Astrocyte of the cerebellum (primary cell): ENCODE data around the gene DERA.

Experiments
- DNase-seq: peaks from one replicate; pipeline ENCODE4 v3.0.0-alpha.2; 2011; ENCODE audit warnings: low read depth
- H3K4me3 ChIP-seq: 2 replicates; pipeline ENCODE4 v1.5.1; 2011; ENCODE audit warnings: mild to moderate bottlenecking, low read depth, low read length, moderate library complexity
- CTCF ChIP-seq: IDR thresholded peaks from 2 replicates; pipeline ENCODE4 v1.5.1; 2012; ENCODE audit warnings: low read length, low read depth, moderate library complexity, mild to moderate bottlenecking; ENCODE audit errors: missing control alignments
- in situ Hi-C: cut with HindIII; loops from 2 replicates; pipeline ENCODE4 v1.10.0; 2017; ENCODE audit warnings: low sequenced_read_pairs

DERA gene

DNA sequence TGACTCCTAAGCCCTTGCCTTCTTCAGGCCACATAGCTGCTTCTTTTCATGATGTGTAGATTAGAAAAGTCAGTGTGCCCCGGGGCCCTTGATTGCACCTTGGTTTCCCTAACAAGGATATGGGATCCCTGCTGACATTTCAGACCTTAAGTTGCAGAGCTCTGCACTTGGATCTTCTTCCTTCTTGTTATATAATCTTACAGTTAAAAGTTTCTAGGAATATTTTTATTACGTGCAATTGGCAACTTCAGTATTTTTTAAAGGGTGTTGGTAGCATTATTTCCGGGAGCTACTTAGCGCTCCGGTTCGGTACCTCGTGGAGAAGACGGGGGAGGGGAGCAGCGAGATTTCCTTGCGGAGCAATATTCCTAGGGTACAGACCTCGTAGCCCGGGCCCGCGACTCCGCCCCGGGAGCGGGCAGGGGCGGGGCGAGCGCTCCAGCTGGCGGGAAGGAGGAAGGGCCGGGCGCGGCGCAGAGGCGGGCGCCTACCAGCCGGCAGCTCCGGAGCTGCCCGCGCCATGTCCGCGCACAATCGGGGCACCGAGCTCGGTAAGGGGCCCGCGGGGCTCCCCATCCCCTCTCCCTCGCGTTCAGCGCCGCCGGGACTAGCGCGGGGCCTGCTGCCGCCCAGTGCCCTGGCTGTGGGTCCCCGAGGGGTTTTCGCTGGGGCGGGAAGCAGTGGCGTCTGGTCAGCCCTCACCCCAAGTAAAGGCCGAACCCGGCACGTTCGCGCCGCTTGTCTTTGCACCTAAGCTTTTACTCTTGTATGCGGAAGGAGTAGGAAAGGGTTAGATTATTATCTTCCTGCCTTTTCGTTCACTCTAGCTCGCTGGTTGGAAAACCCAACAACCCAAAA, at the start of gene DERA:
Gene DERA, plus strand, starts transcription at position 469 of the 858 bp plus-strand sequence. Its CDS starts 52 bp downstream, at position 521.
- in situ Hi-C loops: no loop called here
- TF ChIP-seq CTCF: no peak

DNA sequence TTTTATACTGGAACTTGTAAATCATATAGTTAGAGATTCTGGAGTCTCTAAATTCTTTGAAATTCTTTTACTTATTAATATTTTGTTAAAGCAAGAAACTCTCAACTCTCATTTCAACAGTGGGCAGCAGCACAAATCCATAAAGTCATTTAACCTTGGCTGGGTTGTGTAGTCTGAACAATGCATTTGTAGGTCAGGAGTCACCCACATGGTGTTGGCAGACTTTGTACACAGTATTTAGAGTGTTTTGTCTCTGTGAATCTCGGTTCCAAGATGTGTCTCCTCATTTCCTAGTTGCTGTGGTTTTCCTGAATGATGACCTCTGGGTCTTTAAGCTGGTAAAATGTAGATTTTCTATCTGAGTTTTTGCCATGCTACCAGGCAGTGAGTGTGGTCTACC, 49.7 kb upstream of the DERA start:
- no peak for TF ChIP-seq CTCF
- H3K4me3 ChIP-seq: no peak overlapping the region
- in situ Hi-C loops: no loop called here
- DNase-seq: no peak

More for the DNA sequence above, at the start of gene DERA:
- peak within 1 kb of the TSS; percentile 67 for H3K4me3 ChIP-seq
- peak; percentile 24 for DNase-seq

GRCh38 chr12:15862840-15863239, 48.3 kb upstream of the DERA start:
- no peak for TF ChIP-seq CTCF
- in situ Hi-C loops: no loop called here
- DNase-seq: no peak

GRCh38 chr12:15863372-15863771, 47.8 kb upstream of the DERA start:
- in situ Hi-C loops: no loop called here
- DNase-seq: no peak
- no peak for TF ChIP-seq CTCF
- H3K4me3 ChIP-seq: no peak overlapping the region

More at GRCh38 chr12:15862840-15863239, 48.3 kb upstream of the DERA start:
- H3K4me3 ChIP-seq: no peak overlapping the region

- in situ Hi-C loops: no loop called here
- no peak for DNase-seq
- H3K4me3 ChIP-seq: no peak overlapping the region
- TF ChIP-seq CTCF: no peak
These were observed 47.1 kb upstream of the DERA start for GRCh38 chr12:15863984-15864383.

DNA sequence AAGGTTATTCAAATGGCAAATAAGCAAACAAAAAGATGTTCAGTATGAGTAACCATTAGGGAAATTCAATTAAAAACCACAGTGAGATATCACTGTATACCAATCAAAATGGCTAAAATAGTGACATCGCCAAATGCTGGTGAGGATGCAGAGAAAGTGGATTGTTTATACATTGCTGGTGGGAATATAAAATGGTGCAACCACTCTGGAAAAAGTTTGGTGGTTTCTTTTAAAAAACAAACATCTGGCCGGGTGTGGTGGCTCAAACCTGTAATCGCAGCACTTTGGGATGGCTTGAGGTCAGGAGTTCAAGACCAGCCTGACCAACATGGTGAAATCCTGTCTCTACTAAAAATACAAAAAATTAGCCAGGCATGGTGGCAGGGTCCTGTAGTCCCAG, 42.9 kb upstream of the DERA start:
- no peak for DNase-seq
- H3K4me3 ChIP-seq: no peak overlapping the region
- in situ Hi-C loops: no loop called here
- no peak for TF ChIP-seq CTCF
